ENCODE results near the gene SDE2. TPM values are rescaled to one million over a fixed set of nuclear protein-coding genes. Genes with fewer than 3 reads are reported as not detected.
"Not testable (repeated sequence)": the region's sequence is repeated elsewhere in the genome, so short reads cannot be mapped to it uniquely, and the experiment has no call there.

Gene SDE2
- total and polyA plus RNA-seq, 8 donors = 3.3 to 12.4 (median 8.5) TPM

DNA sequence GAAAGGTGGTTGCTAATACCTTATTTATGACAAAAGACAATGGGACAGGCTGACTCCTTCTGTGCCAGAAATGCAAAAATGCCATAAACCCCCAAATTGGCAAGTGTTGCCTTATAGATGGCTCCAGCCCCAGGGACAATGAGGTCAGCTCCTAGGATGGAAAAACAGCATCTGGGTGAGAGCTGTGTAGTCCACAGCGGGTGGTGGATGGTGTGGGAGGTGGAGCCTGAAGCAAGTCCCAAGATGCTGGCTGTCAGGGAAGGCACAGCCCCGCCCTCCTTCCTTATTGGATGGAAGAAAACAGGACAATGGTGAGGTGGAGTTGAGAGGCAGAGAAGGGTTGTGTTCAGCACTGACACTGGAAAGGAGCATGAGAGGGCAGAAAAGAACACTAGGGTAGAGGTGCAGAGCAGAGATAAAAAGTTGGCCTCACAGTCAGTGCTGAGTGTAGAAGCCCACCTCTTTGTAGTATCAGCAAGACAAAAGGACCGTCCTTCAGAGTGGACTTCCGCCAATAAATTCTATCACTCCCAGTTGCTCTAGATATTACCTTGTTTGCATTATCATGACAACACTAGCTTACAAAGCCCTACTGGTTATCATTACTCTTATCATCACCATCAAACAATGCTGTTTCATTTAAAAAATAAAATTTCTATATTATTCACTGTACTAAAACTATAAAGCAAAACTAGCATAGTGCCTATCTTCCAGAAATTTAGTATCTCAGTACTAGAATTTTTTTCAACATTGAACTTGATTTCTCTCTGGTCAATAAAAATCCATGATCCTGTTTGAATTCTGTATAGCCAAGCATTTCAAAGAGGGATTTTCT is 3.7 kb upstream of the SDE2 start:
- peak in 4 of 6 donors; percentile 52 to 67 (median 62) for DNase-seq

DNA sequence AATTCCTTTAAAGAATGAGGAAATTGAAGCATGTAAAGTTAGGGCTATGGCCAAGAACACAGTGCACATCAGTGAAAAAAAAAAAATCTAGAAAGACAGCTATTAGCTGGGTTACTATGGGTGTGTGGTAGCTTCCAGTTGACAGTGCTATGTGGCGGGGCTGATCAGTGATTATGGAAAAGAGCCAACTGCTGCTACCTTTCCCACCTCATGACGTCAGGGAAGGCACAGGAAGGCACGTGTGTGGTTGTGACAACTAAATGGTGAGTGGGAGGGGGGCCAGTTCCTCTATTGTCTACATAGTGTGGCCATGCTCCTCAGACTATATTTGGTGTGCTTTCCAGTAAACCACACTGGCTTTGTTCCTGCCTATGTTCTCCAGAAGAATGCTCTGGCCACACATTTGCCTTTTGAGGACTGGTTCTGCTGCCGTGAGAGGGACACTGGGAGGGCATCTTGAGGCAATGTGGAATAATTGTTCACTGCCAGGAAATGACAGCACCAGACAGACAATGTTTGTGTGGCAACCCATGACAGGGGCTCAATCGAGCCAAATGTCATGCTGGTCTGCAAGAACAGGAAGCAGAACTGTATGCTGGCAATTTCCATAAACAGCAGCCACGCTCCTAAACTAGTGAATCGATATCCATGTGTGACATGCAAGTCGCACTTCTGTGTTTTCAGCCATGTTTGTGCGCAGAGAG is 3.0 kb upstream of the SDE2 start:
- WGBS, 2 donors = 37 to 41% methylated on average over 9 of the region's 9 CpGs

More for the DNA sequence above, 3.7 kb upstream of the SDE2 start:
- ATAC-seq (peak in 2 of 4 donors; percentile 1), FAIRE-seq (no peak)
- no peak overlapping the region for H3K4me3 ChIP-seq
- peaks cover 30 to 39% (median 32%) of the 10 kb centered on the region in 3 donors for H3K4me1 ChIP-seq
- whole genome bisulfite sequencing, 2 donors = 70 to 78% methylated on average over 4 of the region's 4 CpGs
- intact Hi-C loops (cut with DNase I) = loop anchor here in 1 of 3 donors (10.0 kb wide), 1 partner anchor 52 kb away; no protein-coding TSS in a partner anchor
- H3K9me3 ChIP-seq = no peaks in the 10 kb centered on the region
- H3K36me3 ChIP-seq = no peaks in the 10 kb centered on the region
- TF ChIP-seq, protein P1, sequence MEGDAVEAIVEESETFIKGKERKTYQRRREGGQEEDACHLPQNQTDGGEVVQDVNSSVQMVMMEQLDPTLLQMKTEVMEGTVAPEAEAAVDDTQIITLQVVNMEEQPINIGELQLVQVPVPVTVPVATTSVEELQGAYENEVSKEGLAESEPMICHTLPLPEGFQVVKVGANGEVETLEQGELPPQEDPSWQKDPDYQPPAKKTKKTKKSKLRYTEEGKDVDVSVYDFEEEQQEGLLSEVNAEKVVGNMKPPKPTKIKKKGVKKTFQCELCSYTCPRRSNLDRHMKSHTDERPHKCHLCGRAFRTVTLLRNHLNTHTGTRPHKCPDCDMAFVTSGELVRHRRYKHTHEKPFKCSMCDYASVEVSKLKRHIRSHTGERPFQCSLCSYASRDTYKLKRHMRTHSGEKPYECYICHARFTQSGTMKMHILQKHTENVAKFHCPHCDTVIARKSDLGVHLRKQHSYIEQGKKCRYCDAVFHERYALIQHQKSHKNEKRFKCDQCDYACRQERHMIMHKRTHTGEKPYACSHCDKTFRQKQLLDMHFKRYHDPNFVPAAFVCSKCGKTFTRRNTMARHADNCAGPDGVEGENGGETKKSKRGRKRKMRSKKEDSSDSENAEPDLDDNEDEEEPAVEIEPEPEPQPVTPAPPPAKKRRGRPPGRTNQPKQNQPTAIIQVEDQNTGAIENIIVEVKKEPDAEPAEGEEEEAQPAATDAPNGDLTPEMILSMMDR (IDR thresholded peaks at IDR 0.05) = no peak
- H3K27me3 ChIP-seq = no peaks in the 10 kb centered on the region
- peak overlapping the region; percentile 54 to 99 (median 77) for H3K27ac ChIP-seq

DNA sequence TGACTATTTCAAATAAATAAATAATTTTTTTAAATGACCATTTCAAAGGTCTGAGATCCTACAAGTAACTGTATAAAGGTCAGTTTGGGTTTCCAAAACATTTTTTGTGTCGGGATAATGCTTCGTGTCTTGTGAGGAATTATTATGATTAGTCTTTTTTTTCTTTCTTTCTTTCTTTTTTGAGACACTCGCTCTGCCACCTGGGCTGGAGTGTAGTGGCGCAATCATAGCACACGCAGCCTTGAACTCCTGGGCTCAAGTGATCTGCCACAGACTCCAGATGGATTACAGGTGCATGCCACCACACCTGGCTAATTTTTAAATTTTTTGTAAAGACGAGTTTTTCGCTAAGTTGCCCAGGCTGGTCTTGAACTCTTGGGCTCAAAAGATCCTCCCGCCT is 1.9 kb upstream of the SDE2 start:
- Histone ChIP-seq H3K4me1 (peaks cover 42 to 55% (median 47%) of the 10 kb centered on the region in 3 donors), H3K27me3 (no peaks in the 10 kb centered on the region), H3K36me3 (no peaks in the 10 kb centered on the region), H3K27ac (peak overlapping the region; percentile 23 to 99 (median 76)), H3K4me3 (no peak overlapping the region), H3K9me3 (no peaks in the 10 kb centered on the region)
- ATAC-seq (no peak), FAIRE-seq (no peak), DNase-seq (no peak)
- WGBS, 2 donors = 46 to 67% methylated on average over 8 of the region's 8 CpGs
- TF ChIP-seq, protein P1 (IDR thresholded peaks at IDR 0.05) = no peak
- intact Hi-C loops (cut with DNase I) = loop anchor here in 1 of 3 donors (10.0 kb wide), 1 partner anchor 54 kb away; no protein-coding TSS in a partner anchor

More for the DNA sequence above, 3.0 kb upstream of the SDE2 start:
- Histone ChIP-seq H3K4me3 (no peak overlapping the region), H3K27ac (peak overlapping the region; percentile 54 to 99 (median 77)), H3K27me3 (no peaks in the 10 kb centered on the region), H3K36me3 (no peaks in the 10 kb centered on the region), H3K9me3 (no peaks in the 10 kb centered on the region), H3K4me1 (peaks cover 37 to 47% (median 39%) of the 10 kb centered on the region in 3 donors)
- TF ChIP-seq, protein P1 (IDR thresholded peaks at IDR 0.05) = no peak
- intact Hi-C loops (cut with DNase I) = loop anchor here in 1 of 3 donors (10.0 kb wide), 1 partner anchor 53 kb away; no protein-coding TSS in a partner anchor
- ATAC-seq = peak; percentile 24 to 51 (median 34)
- no peak for FAIRE-seq
- peak in 4 of 6 donors; percentile 78 to 86 (median 84) for DNase-seq

DNA sequence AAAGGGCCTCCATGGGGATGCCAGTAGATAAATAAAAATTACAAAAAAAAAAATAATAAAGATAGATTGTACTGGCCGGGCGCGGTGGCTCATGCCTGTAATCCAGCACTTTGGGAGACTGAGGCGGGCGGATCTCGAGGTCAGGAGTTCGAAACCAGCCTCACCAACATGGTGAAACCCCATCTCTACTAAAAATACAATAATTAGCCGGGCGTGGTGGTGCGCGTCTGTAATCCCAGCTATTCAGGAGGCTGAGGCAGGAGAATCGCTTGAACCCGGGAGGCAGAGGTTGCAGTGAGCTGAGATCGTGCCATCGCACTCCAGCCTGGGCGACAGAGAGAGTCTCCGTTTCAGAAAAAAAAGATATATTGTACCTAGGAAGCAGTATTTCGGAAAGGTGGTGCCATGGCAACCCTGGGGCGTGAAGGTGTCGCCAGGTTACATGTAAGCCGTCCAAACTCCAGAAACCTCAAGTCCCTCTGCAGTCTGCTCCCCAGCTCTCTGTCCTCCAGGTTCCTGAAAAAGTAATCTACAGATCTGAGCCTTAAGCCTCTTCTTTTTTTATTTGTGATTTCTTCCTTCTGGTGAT is 1.4 kb upstream of the SDE2 start:
- not testable (repeated sequence) for FAIRE-seq, H3K36me3 ChIP-seq, H3K27me3 ChIP-seq, ATAC-seq, H3K9me3 ChIP-seq
- DNase-seq = peak in 1 of 6 donors; percentile 35
- intact Hi-C loops (cut with DNase I) = loop anchor here in 1 of 3 donors (10.0 kb wide), 1 partner anchor 54 kb away; no protein-coding TSS in a partner anchor
- Histone ChIP-seq H3K27ac (peak overlapping the region; percentile 23 to 99 (median 94)), H3K4me3 (peak overlapping the region in 2 of 4 donors; percentile 67), H3K4me1 (peaks cover 42 to 59% (median 52%) of the 10 kb centered on the region in 3 donors)
- WGBS, 2 donors = 76 to 93% methylated on average over 21 of the region's 21 CpGs

Data from pancreas (tissue), 10 donors.